HG02571 (cell line): Measurements from ENCODE around the gene TBX2.

Experiments used
- ATAC-seq: cut with Tn5 transposase; IDR thresholded peaks from one replicate; pipeline ENCODE4 v1.9.1; 2021; ENCODE audit warnings: mild to moderate bottlenecking, moderate library complexity; ENCODE audit not compliant: unreplicated experiment

Gene TBX2

DNA sequence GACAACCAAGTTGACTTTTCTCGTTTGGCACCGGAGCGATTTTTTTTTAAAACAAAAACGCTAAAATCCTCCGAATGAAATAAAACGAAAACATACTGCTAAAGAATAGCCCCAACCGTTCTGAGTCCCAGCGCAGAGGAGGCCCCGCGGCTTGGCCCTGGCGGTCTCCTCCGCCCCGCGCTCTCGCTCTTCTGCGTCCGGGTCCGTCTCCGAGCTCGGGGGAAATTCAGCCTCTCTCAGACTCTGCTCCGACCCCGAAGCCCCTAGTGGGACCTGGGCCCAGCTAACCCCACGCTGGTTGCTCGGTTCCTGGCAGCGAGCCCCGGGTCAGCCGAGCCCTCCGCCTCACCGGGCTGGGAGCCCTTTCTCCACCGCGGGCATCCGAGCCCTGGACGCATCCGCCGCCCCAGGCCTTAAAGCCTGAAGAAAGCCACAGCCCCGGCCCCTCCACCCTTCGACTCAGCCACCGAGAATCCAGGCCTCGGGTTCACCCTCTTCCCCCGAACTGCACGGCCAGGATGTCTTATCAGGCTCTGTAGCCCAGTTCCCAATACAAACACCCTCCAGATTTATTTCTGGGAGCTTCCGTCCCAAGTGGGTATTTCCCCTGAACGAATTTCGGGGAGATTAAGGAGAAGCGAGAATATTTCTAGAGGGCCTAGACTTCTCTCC, 1.2 kb downstream of the TBX2 start:
- ATAC-seq: no peak

DNA sequence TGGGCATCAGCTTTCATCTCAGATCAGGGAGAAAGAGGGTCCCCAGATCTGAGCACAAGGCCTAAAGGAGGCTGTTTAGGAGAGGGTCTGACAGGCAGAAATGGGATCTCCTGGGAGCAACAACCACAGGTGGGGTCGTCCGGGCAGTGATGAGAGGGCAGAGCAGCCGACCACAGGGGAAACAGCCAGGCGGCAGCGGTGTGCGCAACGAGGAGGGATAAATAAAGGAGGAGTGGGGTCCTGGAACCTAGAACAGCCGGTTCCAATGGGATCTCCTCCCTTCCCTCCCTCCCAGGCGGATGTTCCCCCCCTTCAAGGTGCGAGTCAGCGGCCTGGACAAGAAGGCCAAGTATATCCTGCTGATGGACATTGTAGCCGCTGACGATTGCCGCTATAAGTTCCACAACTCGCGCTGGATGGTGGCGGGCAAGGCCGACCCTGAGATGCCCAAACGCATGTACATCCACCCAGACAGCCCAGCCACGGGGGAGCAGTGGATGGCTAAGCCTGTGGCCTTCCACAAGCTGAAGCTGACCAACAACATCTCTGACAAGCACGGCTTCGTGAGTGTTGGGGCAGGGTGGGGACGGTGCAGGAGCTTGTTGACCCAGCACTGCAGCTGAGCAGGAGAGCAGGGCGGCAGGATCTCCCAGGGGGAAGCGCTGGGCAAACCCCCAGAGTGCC, 1.9 kb downstream of the TBX2 start:
- ATAC-seq: no peak

- no peak for ATAC-seq
These were observed 2.5 kb downstream of the TBX2 start for GRCh38 chr17:61402073-61402541.

GRCh38 chr17:61402978-61403800, 3.5 kb downstream of the TBX2 start:
- ATAC-seq: no peak

- no peak for ATAC-seq
These were observed 4.4 kb downstream of the TBX2 start for GRCh38 chr17:61403801-61404662.

GRCh38 chr17:61404663-61404912, 4.9 kb downstream of the TBX2 start:
- no peak for ATAC-seq

DNA sequence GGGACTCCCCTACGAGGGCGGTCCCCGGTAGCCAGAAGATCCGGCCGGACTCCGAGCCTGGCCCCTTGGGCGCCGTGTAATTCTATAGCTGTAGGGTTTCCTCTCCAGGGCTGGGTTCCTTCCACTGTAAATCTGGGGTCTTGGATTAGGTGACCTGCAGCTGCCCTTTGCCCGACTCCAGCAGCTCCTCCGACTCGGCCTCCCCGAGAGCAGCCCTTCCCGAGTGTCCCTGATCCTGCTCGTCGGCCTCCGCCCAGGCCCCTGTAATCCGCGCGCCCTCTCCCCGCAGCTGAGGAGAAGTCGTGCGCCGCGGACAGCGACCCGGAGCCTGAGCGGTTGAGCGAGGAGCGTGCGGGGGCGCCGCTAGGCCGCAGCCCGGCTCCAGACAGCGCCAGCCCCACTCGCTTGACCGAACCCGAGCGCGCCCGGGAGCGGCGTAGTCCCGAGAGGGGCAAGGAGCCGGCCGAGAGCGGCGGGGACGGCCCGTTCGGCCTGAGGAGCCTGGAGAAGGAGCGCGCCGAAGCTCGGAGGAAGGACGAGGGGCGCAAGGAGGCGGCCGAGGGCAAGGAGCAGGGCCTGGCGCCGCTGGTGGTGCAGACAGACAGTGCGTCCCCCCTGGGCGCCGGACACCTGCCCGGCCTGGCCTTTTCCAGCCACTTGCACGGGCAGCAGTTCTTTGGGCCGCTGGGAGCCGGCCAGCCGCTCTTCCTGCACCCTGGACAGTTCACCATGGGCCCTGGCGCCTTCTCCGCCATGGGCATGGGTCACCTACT, 5.5 kb downstream of the TBX2 start:
- ATAC-seq: no peak

GRCh38 chr17:61405686-61406536, 6.3 kb downstream of the TBX2 start:
- no peak for ATAC-seq

DNA sequence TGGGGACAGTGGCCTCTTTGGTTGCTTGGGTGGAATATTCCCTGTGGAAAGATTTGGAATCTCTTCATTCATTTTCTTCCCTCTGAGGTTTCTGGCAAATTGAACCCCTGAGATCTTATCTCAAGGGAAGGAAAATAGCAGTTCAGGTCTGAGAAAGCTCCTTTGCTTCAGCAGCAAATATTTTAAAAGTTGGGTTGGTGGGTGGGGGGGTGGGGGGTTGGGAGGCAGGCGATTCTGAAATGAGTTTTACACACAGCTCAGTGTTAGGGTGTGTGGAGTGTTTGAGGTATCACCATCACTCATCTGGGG, 6.8 kb downstream of the TBX2 start:
- ATAC-seq: no peak

DNA sequence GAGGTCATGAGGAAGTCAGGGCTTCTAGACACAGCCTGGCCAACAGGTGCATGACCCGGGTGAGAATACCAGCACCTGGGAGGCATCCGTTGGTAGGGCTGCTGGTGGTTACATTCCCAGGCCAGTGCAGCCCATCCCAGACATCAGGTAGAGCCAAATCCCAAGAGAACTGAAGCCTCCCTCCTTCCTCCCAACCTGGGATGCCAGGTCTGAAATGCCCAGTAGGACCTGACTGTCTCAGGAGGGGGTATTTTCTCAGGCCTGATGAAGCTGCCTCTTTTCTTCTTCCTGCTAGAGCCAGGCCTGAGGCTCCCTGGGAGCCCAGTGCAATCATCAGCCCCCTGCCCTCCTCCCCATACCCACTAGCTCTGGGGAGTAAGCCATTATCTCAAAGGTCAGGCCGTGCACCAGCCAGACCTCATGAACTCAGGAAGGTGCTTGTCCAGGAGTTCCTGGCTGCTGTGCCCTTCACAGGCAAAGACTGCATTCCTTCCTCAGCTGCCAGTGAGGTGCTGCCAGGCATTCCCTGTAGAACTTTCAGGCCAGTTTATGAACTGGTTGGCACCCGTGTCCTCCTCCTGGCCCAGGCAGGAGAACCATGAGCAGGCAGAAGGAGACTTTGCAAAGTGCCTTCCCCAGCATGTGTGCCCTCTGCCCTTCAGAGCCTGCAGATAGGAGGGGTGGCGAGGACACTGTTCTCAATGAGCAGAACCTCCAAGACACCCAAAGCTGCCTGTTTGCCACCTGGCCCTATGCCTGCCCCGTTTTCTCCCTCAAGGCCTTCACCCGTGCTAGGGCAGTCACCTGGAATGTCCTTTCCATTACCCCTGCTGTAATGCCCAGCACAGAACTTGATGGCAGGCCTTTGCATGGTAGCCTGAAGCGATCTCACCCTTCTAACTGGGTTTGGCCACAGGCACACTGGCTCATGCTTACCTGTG, 7.6 kb downstream of the TBX2 start:
- no peak for ATAC-seq

GRCh38 chr17:61408151-61409041, 8.8 kb downstream of the TBX2 start:
- ATAC-seq: no peak

- no peak for ATAC-seq
These were observed 9.9 kb downstream of the TBX2 start for GRCh38 chr17:61409301-61410112.

- ATAC-seq: no peak
These were observed 10.7 kb downstream of the TBX2 start for GRCh38 chr17:61410141-61411010.

GRCh38 chr17:61411011-61411260, 11.3 kb downstream of the TBX2 start:
- ATAC-seq: no peak

GRCh38 chr17:61411261-61412142, 11.9 kb downstream of the TBX2 start:
- ATAC-seq: peak; percentile 11
